MM.1S (cell line): Measurements from ENCODE around the gene TIMM50.

Experiments
- DNase-seq: peaks from one replicate; pipeline ENCODE4 v3.0.0-alpha.2; 2015
- H2AFZ ChIP-seq: fragments of 300-600 bp; sonication (generic); 2 replicates; pipeline ENCODE4 v1.6.0; 2016; ENCODE audit warnings: antibody characterized with exemption, low read length
- H3F3A ChIP-seq: fragments of 300-600 bp; sonication (generic); 2 replicates; pipeline ENCODE4 v1.6.1; 2016; ENCODE audit warnings: mild to moderate bottlenecking, antibody characterized with exemption, low read length, moderate library complexity, mixed read lengths; ENCODE audit not compliant: insufficient read depth
- H3K27ac ChIP-seq: fragments of 300-600 bp; sonication (generic); 2 replicates; pipeline ENCODE4 v1.5.1; 2016; ENCODE audit warnings: mild to moderate bottlenecking, low read length
- H3K27me3 ChIP-seq: fragments of 300-600 bp; sonication (generic); replicated peaks from 2 replicates; pipeline ENCODE4 v1.6.0; 2016; ENCODE audit warnings: low read length; ENCODE audit not compliant: insufficient read depth
- H3K36me3 ChIP-seq: fragments of 300-600 bp; sonication (generic); replicated peaks from 2 replicates; pipeline ENCODE4 v1.6.1; 2016; ENCODE audit warnings: mild to moderate bottlenecking, low read length, mixed read lengths; ENCODE audit not compliant: insufficient read depth
- H3K4me1 ChIP-seq: fragments of 300-600 bp; sonication (generic); 2 replicates; pipeline ENCODE4 v1.6.1; 2016; ENCODE audit warnings: low read length, mixed read lengths
- H3K4me2 ChIP-seq: fragments of 300-600 bp; sonication (generic); 2 replicates; pipeline ENCODE4 v1.6.0; 2016; ENCODE audit warnings: low read depth, low read length
- H3K4me3 ChIP-seq: fragments of 300-600 bp; sonication (generic); 2 replicates; pipeline ENCODE4 v1.5.1; 2016; ENCODE audit warnings: low read length, mixed read lengths
- H3K79me2 ChIP-seq: fragments of 300-600 bp; sonication (generic); 2 replicates; pipeline ENCODE4 v1.6.1; 2016; ENCODE audit warnings: mixed run types, low read length, mixed read lengths
- H3K9ac ChIP-seq: fragments of 300-600 bp; sonication (generic); 2 replicates; pipeline ENCODE4 v1.6.1; 2016; ENCODE audit warnings: low read length, mixed read lengths
- H3K9me2 ChIP-seq: fragments of 300-600 bp; sonication (generic); replicated peaks from 2 replicates; pipeline ENCODE4 v1.6.1; 2016; ENCODE audit warnings: mild to moderate bottlenecking, low read length, mixed read lengths; ENCODE audit not compliant: insufficient read depth
- H3K9me3 ChIP-seq: fragments of 300-600 bp; sonication (generic); replicated peaks from 2 replicates; pipeline ENCODE4 v1.6.1; 2016; ENCODE audit warnings: mild to moderate bottlenecking, low read length, mixed read lengths; ENCODE audit not compliant: insufficient read depth
- H4K20me1 ChIP-seq: fragments of 300-600 bp; sonication (generic); 2 replicates; pipeline ENCODE4 v1.6.1; 2016; ENCODE audit warnings: mild to moderate bottlenecking, low read length, moderate library complexity, mixed read lengths; ENCODE audit not compliant: insufficient read depth
- EZH2 ChIP-seq: fragments of 300-600 bp; sonication (generic); optimal IDR thresholded peaks from 2 replicates; pipeline ENCODE3; 2017; ENCODE audit warnings: low read depth, mild to moderate bottlenecking, antibody characterized with exemption, low read length, mixed read lengths
- EZH2phosphoT487 ChIP-seq: fragments of 300-600 bp; sonication (generic); IDR thresholded peaks from 2 replicates; pipeline ENCODE4 v1.6.1; 2018; ENCODE audit warnings: antibody characterized with exemption, low read length
- TF ChIP-seq, protein P1 (sequence below): fragments of 300-600 bp; sonication (generic); IDR thresholded peaks from 2 replicates; pipeline ENCODE4 v1.5.1; 2016; ENCODE audit warnings: antibody characterized with exemption, low read length, mixed read lengths

The TIMM50 gene

DNA sequence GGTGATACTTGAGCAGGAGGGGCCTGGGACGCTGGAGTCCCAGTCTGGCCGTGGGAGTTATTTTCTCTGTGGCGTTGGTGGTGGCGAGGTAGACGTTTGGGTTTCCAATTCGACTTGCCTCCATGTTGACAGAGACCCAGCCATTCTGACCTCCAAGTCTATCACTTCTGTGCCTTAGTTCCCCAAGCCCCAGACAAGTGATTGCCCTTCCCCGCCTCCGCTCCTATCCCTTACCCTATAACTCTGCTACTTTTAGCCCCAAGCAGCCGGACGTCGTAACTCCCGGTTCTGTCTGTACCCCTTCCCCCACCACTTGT, 549 bp downstream of the TIMM50 start:
- H3K9me2 ChIP-seq = no peaks in the 10 kb centered on the region
- TF ChIP-seq, protein P1, sequence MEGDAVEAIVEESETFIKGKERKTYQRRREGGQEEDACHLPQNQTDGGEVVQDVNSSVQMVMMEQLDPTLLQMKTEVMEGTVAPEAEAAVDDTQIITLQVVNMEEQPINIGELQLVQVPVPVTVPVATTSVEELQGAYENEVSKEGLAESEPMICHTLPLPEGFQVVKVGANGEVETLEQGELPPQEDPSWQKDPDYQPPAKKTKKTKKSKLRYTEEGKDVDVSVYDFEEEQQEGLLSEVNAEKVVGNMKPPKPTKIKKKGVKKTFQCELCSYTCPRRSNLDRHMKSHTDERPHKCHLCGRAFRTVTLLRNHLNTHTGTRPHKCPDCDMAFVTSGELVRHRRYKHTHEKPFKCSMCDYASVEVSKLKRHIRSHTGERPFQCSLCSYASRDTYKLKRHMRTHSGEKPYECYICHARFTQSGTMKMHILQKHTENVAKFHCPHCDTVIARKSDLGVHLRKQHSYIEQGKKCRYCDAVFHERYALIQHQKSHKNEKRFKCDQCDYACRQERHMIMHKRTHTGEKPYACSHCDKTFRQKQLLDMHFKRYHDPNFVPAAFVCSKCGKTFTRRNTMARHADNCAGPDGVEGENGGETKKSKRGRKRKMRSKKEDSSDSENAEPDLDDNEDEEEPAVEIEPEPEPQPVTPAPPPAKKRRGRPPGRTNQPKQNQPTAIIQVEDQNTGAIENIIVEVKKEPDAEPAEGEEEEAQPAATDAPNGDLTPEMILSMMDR = no peak
- TF ChIP-seq EZH2phosphoT487 (no peak), EZH2 (no peak)
- no peak for DNase-seq
- no peaks in the 10 kb centered on the region for H3K27me3 ChIP-seq
- H3K27ac ChIP-seq = peak overlapping the region; percentile 62; the same call in 1 of the 2 replicates
- no peaks in the 10 kb centered on the region for H3K36me3 ChIP-seq
- H3K4me2 ChIP-seq = peak overlapping the region; percentile 98
- H3K79me2 ChIP-seq = peaks cover 31% of the 10 kb centered on the region
- H3K9me3 ChIP-seq = no peaks in the 10 kb centered on the region
- 0 out of 2 replicates have a peak, but pooled peaks cover 3% of the 10 kb centered on the region for H3F3A ChIP-seq
- H3K4me1 ChIP-seq = peaks cover 4% of the 10 kb centered on the region; the same call in 1 of the 2 replicates
- H3K9ac ChIP-seq = peak overlapping the region; percentile 94
- H2AFZ ChIP-seq = peak overlapping the region; percentile 74; the same call in 1 of the 2 replicates
- H3K4me3 ChIP-seq = peak overlapping the region; percentile 98
- no peaks in the 10 kb centered on the region for H4K20me1 ChIP-seq

DNA sequence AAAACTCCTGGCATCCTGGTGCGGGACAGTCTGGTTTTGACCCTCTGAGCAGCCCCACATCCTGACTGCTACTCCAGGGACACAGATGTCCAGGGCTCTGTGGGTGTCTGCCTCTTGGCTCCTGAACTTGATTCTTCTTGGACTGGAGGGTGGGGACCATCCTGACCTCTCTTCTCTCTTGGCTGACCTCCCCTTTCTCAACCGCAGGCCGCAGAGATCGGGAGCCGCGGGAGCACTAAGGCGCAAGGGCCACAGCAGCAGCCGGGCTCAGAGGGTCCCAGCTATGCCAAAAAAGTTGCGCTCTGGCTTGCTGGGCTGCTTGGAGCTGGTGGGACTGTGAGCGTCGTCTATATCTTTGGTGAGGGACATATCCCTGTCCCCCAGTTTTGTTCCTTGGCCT, 1.0 kb downstream of the TIMM50 start:
- Histone ChIP-seq H3K9ac (peak overlapping the region; percentile 94), H3K4me2 (peak overlapping the region; percentile 98), H3K4me3 (peak overlapping the region; percentile 98), H3K4me1 (peaks cover 4% of the 10 kb centered on the region; the same call in 1 of the 2 replicates), H4K20me1 (no peaks in the 10 kb centered on the region), H2AFZ (no peak overlapping the region), H3K9me2 (no peaks in the 10 kb centered on the region), H3K9me3 (no peaks in the 10 kb centered on the region), H3K27me3 (no peaks in the 10 kb centered on the region), H3F3A (0 out of 2 replicates have a peak, but pooled peaks cover 3% of the 10 kb centered on the region), H3K27ac (no peak overlapping the region), H3K79me2 (peaks cover 34% of the 10 kb centered on the region), H3K36me3 (no peaks in the 10 kb centered on the region)
- no peak for DNase-seq
- TF ChIP-seq, protein P1 = no peak
- TF ChIP-seq EZH2 (no peak), EZH2phosphoT487 (no peak)

DNA sequence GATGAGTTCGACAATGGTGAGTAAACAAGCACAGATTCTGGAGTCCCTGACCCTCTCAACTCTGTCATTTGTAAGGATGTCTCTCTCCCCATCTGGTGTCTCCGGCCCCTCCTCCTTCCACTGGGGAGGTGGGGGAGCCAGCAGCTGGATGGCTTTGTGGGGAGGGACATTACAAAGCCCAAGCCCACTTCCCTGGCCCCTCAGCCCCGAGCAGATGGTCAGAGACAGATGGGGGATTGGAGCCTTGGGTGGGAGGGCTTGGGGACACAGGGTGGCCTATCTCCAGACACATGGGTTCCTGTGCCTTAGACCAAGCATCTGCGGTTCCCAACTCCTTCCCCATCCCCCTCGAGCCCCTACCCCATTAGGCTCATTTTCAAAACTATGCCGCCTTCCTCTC, 2.5 kb downstream of the TIMM50 start:
- Histone ChIP-seq H3F3A (no peaks in the 10 kb centered on the region), H3K27ac (no peak overlapping the region), H4K20me1 (no peaks in the 10 kb centered on the region), H3K9me3 (no peaks in the 10 kb centered on the region), H3K4me3 (no peak overlapping the region), H3K4me1 (peaks cover 4% of the 10 kb centered on the region; the same call in 1 of the 2 replicates), H3K9me2 (no peaks in the 10 kb centered on the region), H2AFZ (no peak overlapping the region), H3K4me2 (no peak overlapping the region), H3K9ac (no peak overlapping the region), H3K27me3 (no peaks in the 10 kb centered on the region), H3K79me2 (peaks cover 37% of the 10 kb centered on the region), H3K36me3 (no peaks in the 10 kb centered on the region; the same call in 1 of the 2 replicates)
- DNase-seq = no peak
- TF ChIP-seq EZH2phosphoT487 (no peak), EZH2 (no peak)
- TF ChIP-seq, protein P1 = no peak
